ENCODE results near the gene BAD.
A peak's percentile ranks its signal among the peaks of the same experiment; 100 is the strongest.
"Not testable (repeated sequence)": the region's sequence is repeated elsewhere in the genome, so short reads cannot be mapped to it uniquely, and the experiment has no call there.

The BAD gene

GRCh38 chr11:64314805-64315561 is 30.5 kb upstream of the BAD start:
- DNase-seq: no peak

- DNase-seq: no peak
These were observed 29.8 kb upstream of the BAD start for GRCh38 chr11:64314146-64314804.

DNA sequence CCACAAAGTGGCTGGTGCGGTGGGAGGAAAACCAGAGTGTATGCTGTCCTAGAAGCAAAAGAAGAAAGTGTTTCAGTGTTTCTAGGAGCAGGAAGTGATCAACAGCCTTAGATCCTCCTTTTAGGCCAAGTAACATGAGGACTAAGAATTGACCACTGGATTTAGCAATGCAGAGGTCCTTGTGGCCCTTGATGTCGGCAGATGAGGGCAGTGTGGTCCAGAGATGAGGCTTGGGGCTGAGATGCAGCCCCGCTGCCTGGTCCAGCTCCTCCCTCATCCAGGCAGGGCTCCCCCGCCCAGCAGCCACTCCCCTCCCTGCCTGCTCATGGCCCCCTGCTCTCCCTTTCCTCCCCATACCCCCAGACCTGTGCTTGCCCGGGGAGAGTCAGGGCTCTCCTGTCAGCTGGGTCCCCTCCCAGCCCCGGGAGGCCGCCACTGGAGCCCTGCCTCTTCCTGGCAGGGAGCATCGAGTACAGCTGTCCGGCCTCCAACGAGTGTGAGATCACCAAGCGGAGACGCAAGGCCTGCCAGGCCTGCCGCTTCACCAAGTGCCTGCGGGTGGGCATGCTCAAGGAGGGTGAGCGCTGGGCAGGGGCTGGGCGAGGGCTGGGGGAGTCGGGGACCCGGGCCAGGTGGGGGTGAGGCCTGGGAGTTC is 29.2 kb upstream of the BAD start:
- no peak for DNase-seq

GRCh38 chr11:64312947-64313346 is 28.5 kb upstream of the BAD start:
- no peak for DNase-seq

DNA sequence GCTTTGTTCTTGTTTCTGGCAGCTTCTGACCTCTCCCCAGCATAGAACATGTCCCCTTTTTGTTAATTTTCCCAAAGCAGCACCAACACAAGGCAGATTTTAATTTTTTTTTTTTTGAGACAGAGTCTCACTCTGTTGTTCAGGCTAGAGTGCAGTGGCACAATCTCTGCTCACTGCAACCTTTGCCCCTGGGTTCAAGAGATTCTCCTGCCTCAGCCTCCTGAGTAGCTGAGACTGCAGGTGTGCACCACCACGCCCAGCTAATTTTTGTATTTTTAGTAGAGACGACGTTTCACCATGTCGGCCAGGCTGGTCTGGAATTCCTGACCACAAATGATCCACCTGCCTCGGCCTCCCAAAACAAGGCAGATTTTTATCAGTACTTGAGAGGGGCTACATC is 23.3 kb upstream of the BAD start:
- DNase-seq: not testable (repeated sequence)

- DNase-seq: no peak
These were observed 22.6 kb upstream of the BAD start for GRCh38 chr11:64306876-64307622.

DNA sequence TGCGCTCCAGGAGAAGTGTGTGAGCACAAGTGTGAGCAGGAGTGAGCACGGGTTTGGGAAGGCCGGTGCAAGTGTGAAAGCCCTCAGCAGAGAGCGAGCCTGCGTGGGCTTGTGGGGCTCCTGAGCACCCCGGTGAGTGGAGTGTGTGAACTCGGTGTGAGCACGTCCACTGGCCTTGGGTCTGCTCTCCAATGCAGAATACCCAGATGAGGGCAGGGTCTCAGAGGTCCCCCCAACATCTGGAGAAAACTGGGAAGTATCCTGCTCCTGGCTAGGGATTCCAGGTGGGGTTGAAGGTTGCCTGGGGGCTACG is 22.1 kb upstream of the BAD start:
- DNase-seq: no peak

DNA sequence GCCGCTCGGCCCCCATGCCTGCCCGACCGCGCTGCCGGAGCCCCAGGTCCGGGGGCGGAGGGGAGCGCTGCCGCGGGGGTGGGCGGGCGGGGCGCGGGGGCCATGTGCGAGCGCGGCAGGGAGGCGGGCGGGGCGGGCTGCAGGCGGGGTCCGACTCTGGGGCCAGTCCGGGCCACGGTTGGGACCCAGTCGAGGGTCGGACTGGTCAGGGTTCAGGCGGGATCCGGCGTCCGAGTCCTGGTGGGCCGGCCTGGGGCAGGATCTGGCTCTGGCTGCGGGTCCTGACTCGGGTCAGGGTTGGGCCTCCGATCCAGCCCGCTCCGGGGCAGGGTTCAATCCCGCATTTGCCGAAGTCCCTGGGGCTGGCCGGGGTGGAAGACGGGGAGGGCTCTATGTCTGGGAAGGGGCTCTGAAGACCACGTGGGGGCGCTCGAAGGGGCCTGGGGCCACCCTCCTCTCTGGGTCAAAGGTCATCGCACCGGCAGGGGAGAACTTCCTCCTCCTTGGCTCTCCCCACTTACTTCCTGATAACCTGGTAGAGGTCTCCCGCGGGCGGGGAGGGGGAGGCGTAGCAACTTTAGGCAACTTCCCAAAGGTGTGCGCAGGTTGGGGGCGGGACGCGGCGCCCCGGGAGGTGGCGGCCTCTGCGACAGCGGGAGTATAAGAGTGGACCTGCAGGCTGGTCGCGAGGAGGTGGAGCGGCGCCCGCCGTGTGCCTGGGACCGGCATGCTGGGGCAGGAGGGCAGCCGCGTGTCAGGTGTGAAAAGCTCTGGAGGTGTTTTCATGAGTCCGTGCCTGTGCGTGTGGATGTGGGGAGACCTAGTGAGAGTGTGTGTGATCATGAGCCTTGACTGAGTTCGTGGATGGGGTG is 21.5 kb upstream of the BAD start:
- peak; percentile 27 for DNase-seq

GRCh38 chr11:64305075-64305690 is 20.7 kb upstream of the BAD start, which contains the start of gene ESRRA:
ESRRA (plus strand) TSS chr11:64305524; CDS start chr11:64307180, 1,656 bp downstream.
- DNase-seq: peak; percentile 99

- peak; percentile 82 for DNase-seq
These were observed 20.0 kb upstream of the BAD start for GRCh38 chr11:64304316-64305072.

- DNase-seq: no peak
These were observed 19.5 kb upstream of the BAD start for GRCh38 chr11:64304032-64304315.

DNA sequence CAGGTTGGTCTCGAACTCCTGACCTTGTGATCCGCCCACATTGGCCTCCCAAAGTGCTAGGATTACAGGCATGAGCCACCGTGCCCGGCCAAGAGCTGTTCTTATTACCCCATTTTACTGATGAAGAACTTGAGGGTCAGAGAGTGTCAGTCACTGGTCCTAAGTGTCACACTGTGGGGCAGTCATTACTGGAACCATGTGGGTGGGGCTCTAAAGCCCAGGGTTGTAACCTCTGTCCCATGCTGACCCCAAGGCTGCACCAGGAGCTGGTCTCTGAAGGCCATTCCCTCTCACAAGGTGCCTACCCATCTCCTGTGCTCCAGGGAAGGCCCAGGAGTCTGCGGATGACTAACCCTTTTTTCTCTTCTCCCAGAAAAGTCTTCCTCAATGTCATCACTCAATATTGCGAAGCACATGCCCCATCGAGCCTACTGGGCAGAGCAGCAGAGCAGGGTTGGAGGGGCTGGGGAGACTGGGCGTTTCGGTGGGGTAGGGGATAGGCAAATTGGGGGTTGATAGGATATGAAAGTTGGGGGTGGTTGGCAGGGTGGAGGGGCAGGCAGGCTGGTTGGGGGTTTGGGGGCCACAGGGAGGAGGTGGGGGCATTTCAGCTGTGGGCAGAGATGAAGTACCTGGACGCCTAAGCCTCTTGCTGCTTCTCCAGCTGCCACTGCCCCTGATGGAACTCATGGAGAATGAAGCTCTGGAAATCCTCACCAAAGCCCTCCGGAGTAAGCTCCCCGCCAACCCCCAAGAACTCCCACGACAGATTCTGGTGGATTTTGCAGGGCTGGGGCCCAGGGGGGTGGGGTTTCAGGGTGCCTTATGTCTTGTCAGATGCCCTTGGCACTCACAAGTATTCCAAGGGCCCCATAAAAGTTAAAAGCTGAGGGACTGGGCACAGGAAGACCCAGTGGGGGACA is 18.9 kb upstream of the BAD start:
- DNase-seq: no peak

DNA sequence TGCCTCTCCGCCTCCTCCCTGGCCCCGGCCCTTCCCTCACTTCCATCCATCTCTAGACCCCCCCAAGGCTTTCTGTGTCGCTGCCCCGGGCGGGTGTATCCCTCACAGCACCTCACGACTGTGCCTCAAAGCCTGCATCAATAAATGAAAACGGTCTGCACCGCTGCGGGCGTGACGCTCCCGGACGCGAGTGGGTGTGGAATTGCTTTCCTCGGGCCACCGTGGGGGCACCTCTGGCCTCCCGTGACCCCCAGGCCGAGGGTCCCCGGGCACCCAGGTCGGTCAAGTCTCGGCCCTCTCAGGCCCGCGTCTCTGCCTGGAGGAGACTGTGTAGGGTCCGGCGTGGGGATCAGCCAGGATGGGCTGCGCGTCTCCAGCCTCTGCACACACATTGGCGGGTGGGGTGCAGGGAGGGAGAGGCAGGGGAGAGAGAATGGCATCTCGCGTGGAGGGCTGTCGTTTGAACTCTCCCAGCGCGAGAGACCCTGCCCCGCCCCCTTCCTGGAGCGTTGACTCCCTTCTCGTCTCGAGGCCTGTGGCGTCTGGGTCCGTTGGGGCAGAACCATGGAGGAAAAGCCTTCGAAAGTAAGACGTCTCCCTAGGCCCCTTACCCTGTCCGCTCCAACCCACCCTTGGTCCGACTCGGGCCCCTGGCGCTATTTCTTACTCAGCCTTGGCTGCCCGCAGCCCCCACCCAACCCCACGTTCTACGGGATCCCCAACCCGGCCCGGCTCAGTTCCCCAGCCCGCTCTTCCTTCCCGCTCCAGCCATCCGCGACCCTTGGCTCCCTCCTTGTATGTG is 15.6 kb upstream of the BAD start, which contains the start of gene CATSPERZ:
CATSPERZ (plus strand) TSS at position 512 of the 802 bp plus-strand sequence; CDS start at position 565, 53 bp downstream.
- peak; percentile 19 for DNase-seq

GRCh38 chr11:64298966-64299846 is 14.7 kb upstream of the BAD start:
- no peak for DNase-seq

DNA sequence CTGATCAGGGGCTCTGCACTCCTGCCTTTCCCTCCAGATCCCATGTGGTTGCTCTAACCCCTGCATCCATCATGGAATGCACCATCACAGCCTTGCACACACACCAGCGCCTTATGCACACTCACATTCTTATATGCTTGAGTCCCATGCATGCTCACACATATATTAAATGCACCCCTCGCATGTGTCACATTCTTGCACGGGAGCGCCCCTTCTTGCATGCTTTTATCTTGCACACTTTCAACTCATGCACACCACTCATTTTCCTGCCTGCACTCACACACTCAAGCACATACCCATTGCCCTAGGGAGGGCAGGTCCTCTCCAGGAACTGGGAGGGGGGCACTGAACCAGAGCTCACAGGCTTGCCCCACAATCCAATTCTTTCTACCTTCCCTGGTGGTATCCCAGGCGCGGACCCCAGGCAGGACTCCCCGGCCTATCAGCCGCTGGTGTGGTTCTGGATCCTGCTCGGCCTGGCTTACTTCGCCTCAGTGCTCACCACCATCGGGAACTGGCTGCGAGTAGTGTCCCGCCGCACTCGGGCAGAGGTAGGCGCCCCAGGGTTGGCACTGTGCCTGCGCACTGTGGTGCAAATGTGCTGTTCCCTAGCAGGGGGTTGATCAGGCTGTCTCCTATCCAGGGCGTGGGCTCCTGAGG is 13.4 kb upstream of the BAD start:
- DNase-seq: no peak

DNA sequence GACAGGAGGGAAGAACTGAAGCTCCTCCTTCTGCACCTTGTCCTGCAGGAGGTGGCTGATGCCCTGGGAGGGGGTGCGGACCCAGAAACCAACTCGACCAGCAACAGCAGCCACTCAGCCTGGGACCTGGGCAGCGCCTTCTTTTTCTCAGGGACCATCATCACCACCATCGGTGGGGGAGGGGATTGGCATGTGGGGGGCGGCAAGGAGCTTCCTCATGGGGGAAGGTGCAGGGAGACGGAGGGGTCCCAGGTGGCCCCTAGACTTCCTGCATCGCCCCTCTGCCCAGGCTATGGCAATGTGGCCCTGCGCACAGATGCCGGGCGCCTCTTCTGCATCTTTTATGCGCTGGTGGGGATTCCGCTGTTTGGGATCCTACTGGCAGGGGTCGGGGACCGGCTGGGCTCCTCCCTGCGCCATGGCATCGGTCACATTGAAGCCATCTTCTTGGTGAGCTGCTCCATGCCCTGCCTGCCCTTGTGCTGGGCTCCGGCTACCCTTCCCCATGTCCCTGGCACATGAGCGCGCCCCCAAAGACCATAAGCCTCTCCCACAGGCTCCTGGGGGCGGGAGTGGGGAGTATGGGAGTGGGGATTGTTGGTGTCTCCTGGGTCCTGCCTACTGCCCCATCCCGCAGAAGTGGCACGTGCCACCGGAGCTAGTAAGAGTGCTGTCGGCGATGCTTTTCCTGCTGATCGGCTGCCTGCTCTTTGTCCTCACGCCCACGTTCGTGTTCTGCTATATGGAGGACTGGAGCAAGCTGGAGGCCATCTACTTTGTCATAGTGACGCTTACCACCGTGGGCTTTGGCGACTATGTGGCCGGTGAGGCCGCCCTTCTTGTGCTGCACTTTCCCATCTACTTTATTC is 12.6 kb upstream of the BAD start:
- DNase-seq: no peak

GRCh38 chr11:64296236-64296635 is 11.8 kb upstream of the BAD start:
- DNase-seq: no peak

Data from NCI-H748 treated with DMSO at 0.1 percent for 48 hours (cell line).